OCI-LY1 (cell line): ENCODE results near the gene SYNCRIP.

Experiments
- CTCF ChIP-seq: fragments of 200-600 bp; sonication (generic), shearing (Covaris generic); IDR thresholded peaks from 2 replicates; pipeline ENCODE4 v1.5.1; 2017; ENCODE audit warnings: mild to moderate bottlenecking, antibody characterized with exemption, low read length, moderate library complexity, mixed read lengths
- EZH2 ChIP-seq: fragments of 200-600 bp; sonication (generic), shearing (Covaris generic); IDR thresholded peaks from 2 replicates; pipeline ENCODE4 v1.8.0; 2017; ENCODE audit warnings: borderline replicate concordance, mixed run types, mild to moderate bottlenecking, antibody characterized with exemption, low read length, moderate library complexity, mixed read lengths

- no peak for TF ChIP-seq CTCF
- no peak for TF ChIP-seq EZH2
Observed at GRCh38 chr6:85644279-85644762, 1.6 kb upstream of the SYNCRIP start.
